SW480 (cell line): ENCODE data around the gene TRNT1.

Experiments used
- DNase-seq: peaks from one replicate; pipeline ENCODE4 v3.0.0-alpha.2; 2016; ENCODE audit warnings: low spot score

Gene TRNT1

DNA sequence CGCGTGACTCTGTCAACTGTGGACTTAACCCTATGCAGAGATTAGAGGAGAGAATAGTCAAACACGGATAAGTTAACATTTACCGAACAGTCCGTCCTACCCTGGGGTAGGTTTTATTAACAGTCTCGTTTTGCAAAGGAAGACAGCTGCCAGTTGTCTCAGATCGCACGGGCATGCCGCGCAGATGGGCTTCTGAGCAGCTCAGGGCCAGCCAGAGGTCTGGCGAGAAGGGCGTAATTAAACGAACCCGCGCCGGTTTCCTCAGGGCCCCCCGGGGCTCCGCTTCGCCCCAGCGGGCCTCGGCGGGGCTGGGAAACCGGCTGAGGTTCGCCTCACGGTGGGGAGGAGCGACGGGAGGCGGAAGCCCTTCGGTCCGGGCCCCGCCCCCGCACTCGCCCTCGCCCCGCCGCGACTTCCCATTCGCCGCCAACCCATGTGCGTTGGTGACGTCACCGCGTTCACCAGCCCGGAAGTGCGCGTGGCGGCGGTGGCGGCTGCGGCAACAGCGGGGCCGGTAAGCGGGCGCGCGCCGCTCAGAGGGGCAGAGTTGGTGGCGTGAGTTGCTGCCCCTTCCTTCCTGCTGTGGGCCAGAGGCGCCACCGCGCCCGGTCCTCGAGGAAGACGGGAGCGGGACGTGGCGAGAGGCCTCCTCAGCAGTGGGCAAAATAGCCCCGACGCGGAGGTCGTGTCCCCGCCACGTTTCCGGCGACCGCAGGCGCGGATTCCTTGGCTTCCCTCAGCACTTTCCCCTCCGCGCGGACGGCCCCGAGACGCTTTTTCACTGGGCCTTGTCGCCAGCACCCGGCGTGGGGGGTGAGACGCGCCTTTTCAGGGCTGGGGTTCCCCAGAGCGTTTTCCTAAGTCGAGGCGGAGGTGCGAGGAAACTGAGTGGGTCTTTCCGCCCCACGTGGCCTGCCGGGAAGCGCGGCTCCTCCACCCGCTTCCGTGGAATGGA lies at the start of gene TRNT1:
Gene TRNT1, plus strand, starts transcription at position 464 of the 955 bp plus-strand sequence. CDS start 2,101 bp downstream, outside the sequence.
- peak; percentile 89 for DNase-seq

GRCh38 chr3:3080309-3080708 lies 46.4 kb upstream of the TRNT1 start:
- no peak for DNase-seq

- no peak for DNase-seq
These were observed 45.1 kb upstream of the TRNT1 start for GRCh38 chr3:3081381-3082233.

DNA sequence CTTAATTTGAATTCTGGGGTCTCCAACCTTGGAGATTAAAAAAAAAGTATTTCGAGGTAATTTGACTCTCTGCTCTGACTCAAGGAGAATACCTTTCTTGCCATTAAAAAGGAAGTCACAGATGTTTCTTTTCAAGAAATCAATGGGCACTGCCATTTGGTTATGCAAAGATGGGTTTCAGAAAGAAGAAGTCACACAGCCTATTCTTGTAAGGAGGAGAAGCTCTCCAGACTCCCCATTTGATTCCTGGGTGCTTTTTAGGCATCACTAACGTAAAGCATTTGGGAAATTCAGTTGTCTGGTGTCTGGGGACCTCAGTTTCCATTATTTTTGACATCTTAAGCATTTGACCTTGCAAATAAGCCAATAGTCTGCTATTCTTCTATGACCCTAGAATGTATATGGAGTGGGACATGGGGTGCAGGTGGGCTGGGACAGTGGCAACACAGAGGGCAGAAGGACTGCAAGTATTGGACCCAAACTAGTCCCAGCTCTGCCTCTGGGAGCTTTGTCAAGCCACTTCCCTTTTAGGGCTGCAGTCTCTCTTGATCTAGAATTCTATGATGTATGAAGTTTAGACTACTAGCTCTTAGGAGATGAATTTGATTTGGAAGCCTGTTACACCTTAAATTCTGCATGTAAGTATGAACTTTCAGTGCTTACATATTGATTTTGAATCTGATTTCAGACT lies 44.4 kb upstream of the TRNT1 start:
- DNase-seq, result no peak

GRCh38 chr3:3084890-3085289 lies 41.9 kb upstream of the TRNT1 start:
- no peak for DNase-seq

GRCh38 chr3:3085782-3086181 lies 41.0 kb upstream of the TRNT1 start:
- DNase-seq, result no peak

DNA sequence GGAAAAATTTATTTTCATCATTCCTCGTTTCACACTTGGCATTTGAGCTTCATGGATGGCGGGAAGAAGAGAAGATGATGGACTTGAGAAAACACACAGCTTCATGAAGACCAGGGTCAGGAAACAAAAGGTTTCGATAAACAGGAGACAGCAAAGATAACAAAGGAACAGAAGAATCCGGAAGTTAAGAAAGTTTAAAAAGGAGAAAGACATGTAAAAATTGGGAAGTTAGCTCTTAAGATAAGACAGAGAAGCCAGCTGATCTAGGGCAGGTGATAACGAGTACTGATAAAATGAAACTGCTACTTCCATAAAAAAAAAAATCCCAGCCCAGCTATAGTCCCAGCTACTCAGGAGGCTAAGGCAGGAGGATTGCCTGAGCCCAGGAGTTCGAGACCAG lies 40.5 kb upstream of the TRNT1 start:
- no peak for DNase-seq

DNA sequence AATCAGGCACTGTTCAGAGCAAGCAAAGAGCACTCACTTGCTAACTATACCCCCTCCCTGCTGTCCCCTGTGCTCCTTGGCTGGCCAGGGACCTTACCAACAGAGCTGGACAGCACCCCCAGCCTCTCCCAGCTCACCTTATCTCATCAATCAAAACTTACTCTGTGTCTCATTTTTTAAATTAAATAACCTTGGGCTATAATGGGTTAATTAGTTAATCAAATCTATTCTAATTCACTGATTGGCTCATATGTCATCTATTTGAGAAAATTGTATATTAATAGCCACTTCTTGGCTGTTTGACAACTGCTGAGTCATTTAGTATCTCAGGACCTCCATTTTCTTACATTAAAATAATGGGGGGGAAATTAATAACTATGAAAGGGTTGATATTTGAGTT lies 39.5 kb upstream of the TRNT1 start:
- DNase-seq, result no peak

DNA sequence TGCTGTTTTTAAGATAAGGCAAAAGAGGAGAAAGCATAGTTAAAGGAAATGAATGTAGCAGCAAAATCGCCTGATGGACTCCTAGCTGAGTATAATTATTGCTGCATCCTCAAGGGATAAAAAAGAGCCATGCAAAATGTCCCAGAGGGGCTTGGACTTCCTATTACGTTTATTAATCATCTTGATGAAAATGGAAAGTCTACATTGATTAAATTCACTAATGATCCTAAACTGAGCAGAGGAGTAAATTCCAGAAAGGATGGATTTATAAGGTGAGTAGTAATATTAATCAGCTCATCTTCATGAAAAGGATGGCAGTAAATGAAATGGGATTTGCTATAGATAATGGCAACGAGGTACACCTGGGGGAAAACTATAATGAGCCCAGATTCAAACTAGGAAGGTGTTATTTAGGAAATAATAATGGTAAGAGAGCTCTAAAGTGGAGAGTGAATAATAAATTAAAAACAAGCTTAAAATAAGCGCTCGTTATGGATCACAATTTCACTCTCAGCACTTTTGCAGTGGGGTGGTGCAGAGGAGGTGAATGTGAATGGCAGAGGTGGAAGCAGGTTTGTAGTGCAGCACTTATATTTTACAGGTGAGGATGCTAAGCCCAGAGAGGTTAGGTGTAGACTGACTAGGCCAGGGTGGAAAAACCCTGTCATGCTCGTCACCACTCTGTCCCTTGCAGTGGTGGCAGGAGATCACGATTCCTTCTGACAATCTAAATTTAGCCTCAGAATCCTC lies 38.8 kb upstream of the TRNT1 start:
- no peak for DNase-seq

- no peak for DNase-seq
These were observed 37.7 kb upstream of the TRNT1 start for GRCh38 chr3:3089017-3089416.

GRCh38 chr3:3097958-3098357 lies 28.8 kb upstream of the TRNT1 start:
- no peak for DNase-seq

DNA sequence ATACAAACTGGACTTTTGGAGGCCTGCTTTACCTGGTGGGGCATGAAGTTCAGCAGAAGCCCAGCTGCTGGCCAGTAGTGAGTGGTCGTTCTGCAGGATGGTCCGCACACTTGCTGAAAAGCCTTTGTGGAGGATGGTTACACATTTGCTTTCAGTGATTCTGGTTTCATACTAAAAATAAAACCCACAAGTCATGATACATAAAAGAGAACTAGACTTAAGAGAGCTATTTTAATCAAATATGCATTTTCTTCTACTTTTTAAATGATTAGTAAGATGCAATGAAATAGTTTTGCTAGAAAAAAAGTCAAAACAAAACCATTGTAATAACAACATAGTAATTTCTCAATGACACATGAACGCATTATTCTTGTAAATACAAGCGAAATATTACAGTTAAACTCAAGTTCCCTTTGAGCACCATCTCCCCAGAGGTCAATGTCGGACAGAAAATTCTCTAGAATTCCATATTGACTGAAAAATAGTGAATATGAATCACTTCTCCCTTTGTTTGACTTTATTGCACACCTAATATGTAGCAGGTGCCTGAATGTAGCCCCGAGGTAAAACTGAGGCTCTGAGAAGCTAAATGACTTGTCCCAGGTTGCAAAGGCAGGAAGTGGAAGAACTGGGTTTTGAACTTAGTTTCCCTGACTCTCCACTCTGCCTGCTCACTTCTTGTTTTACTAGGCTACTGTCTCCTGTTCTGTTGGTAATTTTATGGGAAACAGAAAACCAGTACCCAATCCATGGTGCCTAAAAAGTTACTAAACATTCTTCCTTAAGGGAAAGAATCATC lies 24.9 kb upstream of the TRNT1 start:
- no peak for DNase-seq

DNA sequence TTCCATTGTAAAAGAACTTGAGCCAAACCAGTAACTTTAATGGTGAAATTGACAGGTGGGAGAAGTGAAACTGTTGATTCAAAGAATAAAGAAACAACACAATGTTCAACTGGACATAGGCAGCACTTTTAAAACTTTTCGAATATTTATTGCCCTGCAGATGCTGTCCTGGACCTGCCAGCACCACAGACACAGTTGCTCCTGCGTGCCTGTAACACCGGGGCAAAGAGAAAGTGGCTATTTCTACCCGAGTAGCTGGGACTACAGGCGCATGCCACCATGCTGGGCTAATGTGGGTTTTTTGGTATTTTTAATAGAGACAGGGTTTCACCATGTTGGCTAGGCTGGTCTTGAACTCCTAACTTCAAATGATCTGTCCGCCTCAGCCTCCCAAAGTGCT lies 24.0 kb upstream of the TRNT1 start:
- no peak for DNase-seq

DNA sequence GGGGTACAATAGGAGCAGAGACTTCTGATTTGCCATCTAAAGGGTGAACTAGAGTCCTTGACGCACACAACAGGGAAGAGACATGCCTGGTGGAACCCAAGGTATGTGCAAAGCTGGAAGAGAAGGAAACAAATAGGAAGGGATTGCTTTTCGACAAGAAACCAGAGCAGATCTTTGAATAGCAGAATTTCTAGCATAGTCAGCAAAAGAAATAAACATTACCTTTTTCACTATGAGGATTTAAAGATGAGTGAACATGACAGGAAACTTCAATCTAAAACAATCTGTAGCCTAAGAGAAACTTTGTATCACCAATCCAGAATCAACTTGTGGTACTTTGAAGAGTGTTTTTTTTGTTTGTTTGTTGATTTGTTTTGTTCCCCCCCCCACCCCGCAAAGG lies 21.5 kb upstream of the TRNT1 start:
- no peak for DNase-seq

DNA sequence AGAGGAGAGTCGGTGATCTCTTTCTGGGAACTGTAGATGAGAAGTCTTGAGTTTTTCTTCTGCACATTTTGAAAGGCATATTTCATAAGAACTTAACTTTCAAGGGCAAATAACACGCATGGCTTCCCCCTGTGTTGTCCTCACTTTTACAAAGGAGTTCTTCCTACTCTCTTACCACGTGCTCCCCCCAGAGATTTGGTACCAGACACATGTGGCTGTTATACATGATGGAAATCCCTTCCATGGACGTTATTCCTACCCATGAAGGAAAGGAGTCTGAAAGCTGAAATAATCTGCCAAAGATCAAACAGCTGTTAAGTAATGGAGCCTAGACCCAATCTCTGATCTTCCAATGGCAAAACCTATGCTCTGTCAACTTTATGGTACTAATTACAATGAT lies 20.9 kb upstream of the TRNT1 start:
- no peak for DNase-seq

DNA sequence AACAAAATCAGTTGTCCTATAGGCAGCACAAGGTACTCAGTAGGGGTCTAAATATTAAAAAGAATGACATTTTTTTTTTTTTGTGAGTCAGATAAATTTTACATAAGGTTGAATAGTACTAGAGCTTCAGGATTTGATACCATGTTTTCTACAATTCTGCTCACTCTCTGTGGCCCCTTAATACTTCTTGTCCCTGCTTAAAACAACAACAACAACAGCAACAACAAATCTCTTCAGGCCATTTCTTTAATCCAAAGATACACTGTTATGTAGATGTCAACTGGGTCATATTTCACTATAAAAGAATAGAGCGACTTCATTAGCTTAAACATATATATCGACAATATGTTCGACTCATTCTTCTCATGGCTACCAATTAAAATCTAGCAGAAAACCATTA lies 19.6 kb upstream of the TRNT1 start:
- DNase-seq, result no peak

DNA sequence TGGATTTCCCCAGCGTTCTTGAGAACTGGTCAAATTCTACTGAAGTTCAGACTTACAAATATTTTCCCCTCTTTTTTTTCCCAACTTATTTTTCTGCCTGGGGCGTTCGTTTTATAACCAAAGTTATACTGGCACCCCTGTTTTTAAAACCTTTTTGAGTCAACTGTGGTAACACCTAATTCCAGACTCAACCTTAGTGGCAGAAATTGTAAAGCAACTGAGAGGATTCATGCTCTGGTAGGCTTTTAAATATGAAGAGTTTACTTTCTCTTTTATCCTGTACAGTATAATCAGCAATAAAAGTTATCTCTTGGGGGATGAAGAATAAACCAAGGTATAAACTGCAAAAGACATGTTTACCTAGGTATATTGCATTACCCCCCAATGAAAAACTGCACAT lies 18.9 kb upstream of the TRNT1 start:
- no peak for DNase-seq

DNA sequence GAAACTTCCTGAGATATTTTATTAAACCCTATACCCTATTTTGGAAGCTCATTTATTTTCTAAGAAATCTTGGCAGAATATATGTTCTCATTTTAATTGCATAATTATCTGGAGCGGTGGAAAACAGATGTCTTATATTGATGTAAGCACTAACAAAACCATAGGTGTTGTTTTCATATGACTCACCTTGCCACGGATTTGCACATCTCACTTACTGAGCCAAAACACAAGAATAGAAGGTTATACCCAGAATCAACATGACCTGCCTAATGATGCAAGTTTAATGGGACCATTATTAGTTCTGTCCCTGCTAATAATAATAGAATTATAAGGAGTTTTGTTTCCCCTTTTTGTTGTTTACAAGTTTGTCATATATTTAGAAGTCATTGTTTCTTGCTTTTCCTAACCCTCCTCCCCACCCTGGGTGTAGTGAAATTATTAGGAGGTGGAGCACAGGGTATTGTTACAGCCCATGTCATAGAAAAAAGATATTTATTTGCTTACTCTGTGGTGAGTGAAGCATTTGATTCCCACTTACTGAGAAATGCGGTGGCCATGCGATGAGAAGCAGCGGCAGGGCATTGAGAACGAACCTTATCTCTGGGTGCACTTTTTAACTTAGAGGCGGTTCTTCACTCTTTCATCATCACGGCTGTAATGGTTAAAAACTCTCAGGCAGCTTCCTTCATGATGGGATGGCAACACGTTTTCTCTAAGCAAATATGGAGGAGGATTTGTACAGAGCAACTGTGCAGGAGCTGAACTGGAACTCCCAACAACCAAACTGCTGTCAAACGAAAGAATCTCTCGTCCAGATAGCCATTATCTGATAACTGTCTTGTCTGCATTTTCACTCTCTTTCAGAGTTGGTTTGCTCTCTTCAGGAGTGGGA lies 17.1 kb upstream of the TRNT1 start:
- DNase-seq, result no peak

DNA sequence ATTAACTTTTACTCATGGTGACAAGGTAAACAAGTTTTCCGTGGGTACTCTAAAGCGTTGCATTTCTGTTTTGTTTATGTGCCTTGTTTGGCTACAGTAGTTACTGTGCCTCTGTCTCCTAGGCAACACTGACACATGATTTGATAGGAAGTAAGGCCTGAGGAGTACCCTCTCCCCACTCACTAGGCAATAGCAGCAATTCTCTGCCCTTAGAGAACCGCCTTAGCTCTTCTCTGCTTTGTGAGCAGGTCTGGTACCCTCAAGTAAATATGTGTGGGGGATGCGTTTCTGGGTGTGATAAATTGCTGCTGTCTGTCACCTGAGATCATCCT lies 16.5 kb upstream of the TRNT1 start, which contains the start of gene IL5RA:
Gene IL5RA, minus strand, starts transcription at position 76 of the 332 bp plus-strand sequence. CDS start 5,390 bp downstream, outside the sequence.
- DNase-seq, result no peak
